ENCODE data around the gene ZNF836.

- TF ChIP-seq USF1 (CRISPR knock-in tag; IDR thresholded peaks at IDR 0.05) (no peak), ESRRA (CRISPR knock-in tag; IDR thresholded peaks at IDR 0.05; ENCODE audit: borderline replicate concordance) (no peak), CREM (CRISPR knock-in tag; IDR thresholded peaks at IDR 0.05) (no peak), TEAD4 (CRISPR knock-in tag; IDR thresholded peaks at IDR 0.05) (no peak), CTCF (IDR thresholded peaks at IDR 0.05) (no peak), IRF1 (CRISPR knock-in tag; IDR thresholded peaks at IDR 0.05) (no peak), CBFB (CRISPR knock-in tag; IDR thresholded peaks at IDR 0.05; ENCODE audit: low read depth) (no peak), NR2C2 (CRISPR knock-in tag; IDR thresholded peaks at IDR 0.05) (no peak), ZBTB43 (CRISPR knock-in tag; IDR thresholded peaks at IDR 0.05) (no peak)
Measured at GRCh38 chr19:52155596-52156359, 15.6 kb downstream of the ZNF836 start.

Data from WTC11 (cell line).